Putamen (tissue), 1 donor: Measurements from ENCODE around the gene ZFYVE16.
"Not testable (repeated sequence)": the region's sequence is repeated elsewhere in the genome, so short reads cannot be mapped to it uniquely, and the experiment has no call there.

Source experiments
- DNase-seq: peaks from one replicate; pipeline ENCODE4 v3.0.0-alpha.2; 2016; ENCODE audit warnings: low spot score

The ZFYVE16 gene

GRCh38 chr5:80411589-80412219, 3.8 kb downstream of the ZFYVE16 start:
- no peak for DNase-seq

- no peak for DNase-seq
These were observed 6.2 kb downstream of the ZFYVE16 start for GRCh38 chr5:80414113-80414512.

GRCh38 chr5:80417973-80418372, 10.1 kb downstream of the ZFYVE16 start:
- DNase-seq: no peak

GRCh38 chr5:80424365-80424764, 16.5 kb downstream of the ZFYVE16 start:
- DNase-seq: not testable (repeated sequence)

- no peak for DNase-seq
These were observed 27.6 kb downstream of the ZFYVE16 start for GRCh38 chr5:80435476-80435875.

- DNase-seq: no peak
These were observed 29.5 kb downstream of the ZFYVE16 start for GRCh38 chr5:80437326-80437725.

DNA sequence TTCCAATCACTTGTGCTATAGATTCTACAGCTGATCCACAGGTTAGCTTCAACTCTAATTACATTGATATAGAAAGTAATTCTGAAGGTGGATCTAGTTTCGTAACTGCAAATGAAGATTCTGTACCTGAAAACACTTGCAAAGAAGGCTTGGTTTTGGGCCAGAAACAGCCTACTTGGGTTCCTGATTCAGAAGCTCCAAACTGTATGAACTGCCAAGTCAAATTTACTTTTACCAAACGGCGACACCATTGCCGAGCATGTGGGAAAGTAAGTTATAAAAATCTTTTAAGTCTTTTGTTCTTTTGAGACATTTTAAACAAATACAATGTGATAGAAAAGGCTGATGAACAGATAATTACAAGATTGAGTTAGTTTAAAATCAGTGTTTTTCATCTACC, 30.9 kb downstream of the ZFYVE16 start:
- peak; percentile 7 for DNase-seq

DNA sequence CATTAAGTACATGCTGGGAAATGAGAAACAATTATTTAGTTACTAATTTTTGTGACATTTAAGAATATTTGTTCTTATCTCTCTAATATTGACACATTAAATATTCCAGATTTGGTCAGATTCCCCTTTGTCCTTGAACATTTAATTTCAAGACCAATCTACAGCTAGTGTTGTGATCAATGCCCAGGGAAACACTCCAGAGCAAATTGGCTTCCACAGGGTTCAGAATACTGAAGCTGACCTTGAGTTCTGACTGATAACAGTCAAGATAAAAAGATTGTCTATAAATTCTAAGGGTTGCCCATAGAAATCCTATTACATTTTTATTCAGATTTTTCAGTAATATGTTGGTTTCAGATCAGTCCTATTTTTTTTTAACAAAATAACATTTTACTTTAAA, 31.3 kb downstream of the ZFYVE16 start:
- DNase-seq: no peak

- DNase-seq: no peak
These were observed 34.9 kb downstream of the ZFYVE16 start for GRCh38 chr5:80442742-80443141.

- no peak for DNase-seq
These were observed 45.5 kb downstream of the ZFYVE16 start for GRCh38 chr5:80453366-80453765.

DNA sequence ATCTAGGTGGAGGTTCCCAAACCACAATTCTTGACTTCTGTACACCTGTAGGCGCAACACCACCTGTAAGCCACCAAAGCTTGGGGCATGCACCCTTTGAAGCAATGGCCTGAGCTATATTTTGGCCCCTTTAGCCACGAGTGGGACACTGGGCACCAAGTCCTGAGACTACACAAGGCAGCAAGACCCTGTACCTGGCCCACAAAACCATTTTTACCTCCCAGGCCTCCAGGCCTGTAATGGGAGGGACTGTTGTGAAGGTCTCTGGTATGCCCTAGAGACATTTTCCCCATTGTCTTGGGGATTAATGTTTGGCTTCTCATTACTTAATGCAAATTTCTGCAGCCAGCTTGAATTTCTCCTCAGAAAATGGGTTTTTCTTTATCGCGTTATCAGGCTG, 55.4 kb downstream of the ZFYVE16 start:
- DNase-seq: no peak

DNA sequence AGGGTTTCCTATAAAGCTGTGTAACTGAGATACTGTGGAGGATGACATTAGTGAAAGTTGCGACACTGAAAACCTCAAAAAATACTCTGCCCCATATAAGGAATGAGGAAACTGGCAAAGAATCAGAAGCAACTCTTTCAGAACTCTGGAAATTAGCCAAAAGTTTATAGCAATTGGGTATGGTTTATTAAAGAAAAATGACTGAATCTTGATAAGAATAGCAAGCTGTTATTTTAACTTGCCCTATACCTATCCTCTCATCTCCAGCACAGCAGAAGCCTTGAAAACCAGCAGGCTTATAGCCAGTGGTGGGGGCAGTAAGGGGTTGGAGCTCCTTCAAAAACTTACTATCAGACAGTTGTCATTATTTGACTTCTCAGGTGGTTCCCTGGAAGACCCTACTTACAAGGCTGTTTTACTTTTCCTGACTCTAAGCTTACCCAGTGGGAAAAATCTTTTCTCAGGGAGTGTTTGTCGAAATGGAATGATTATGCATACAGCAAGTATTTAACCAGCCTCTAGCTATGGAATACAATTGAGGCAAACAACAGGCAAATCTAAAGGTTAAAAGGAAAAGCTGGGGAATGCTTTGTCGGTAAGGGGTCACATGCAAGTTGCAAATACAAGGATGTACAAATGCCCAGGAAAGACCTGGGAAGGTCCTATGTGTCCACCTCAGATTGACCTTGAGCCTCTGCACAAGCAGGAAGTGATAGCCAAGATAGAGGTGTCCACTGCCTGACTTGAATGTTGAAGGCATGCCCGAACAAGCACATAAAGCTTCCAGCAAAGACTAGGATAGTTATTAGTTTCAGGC, 59.0 kb downstream of the ZFYVE16 start:
- DNase-seq: no peak

- DNase-seq: no peak
These were observed 60.3 kb downstream of the ZFYVE16 start for GRCh38 chr5:80468131-80468530.

- DNase-seq: not testable (repeated sequence)
These were observed 62.8 kb downstream of the ZFYVE16 start for GRCh38 chr5:80470631-80471030.

- no peak for DNase-seq
These were observed 67.1 kb downstream of the ZFYVE16 start for GRCh38 chr5:80474929-80475328.

DNA sequence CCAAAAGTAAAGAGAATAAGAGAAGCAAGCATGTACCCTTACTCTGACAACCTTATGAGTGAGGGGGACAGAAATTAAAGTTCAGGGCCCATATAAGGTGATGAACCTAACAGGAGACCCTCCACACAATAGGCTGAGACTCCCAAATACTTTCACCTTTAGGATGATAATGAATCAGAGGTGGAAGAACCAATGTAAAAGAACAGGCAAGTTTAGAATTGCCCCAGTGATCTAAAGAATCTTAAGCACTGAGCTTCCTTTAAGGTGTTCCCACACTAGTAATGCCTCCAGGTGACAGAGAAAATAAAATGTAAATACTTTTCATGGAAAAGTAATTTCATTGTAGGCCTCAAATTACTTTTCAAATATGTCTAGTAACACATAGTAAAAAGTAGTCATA, 71.8 kb downstream of the ZFYVE16 start:
- DNase-seq: no peak

DNA sequence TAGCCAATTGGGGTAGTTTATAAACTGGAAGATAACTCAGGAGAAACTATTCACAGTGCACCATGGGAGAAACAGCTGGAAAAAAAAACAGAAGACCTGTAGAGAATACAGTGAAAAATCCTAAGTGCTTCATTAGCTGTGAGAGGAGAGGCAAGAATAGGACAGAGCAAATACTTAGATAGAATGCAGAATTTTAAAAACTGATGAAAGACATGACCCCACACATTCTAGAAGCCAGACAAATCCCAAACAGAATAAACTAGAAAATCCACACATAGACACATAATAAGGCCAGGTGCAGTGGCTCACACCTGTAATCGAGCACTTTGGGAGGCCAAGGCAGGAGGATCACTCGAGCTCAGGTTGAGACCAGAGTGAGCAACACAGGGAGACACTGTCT, 72.5 kb downstream of the ZFYVE16 start:
- DNase-seq: no peak

GRCh38 chr5:80481019-80481893, 73.4 kb downstream of the ZFYVE16 start:
- DNase-seq: no peak

DNA sequence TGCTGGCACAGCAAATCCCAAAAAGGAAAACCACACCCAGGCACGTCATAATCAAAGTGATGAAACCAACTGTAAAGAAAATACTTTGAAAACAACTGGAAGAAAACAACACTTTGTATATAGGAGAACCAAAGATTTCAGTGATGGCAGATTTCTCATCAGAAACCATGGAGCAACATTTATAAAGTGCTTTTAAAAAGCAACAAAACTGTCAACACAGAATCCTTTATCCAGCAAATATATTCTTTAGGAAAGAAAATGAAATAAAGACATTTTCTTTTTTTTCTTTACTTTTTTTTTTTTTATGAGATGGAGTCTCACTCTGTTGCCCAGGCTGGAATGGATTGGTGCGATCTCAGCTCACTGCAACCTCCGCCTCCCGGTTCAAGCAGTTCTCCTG, 74.7 kb downstream of the ZFYVE16 start:
- DNase-seq: no peak

- DNase-seq: no peak
These were observed 75.9 kb downstream of the ZFYVE16 start for GRCh38 chr5:80483636-80484232.

DNA sequence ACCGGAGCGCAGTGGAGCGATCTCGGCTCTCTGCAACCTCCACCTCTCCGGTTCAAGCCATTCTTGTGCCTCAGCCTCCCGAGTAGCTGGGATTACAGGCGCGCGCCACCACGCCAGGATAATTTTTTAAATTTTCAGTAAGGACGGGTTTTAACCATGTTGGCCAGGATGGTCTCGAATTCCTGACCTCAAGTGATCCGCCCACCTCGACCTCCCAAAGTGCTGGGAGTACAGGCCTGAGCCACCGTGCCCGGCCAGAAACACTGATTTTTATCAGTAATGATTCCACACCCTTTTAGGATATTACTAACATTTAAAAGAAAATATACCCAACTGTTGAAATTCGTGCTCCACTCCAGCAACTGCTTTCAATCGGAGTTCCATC, 79.6 kb downstream of the ZFYVE16 start:
- DNase-seq: no peak
